T-helper 2 cell treated with Interferon-gamma antibody and Interleukin-4, amounts not matched to agents 100 ng/mL and 5 ng/mL, for 36 hours (primary cell): ENCODE measurements around the gene C2orf76. TPM values are rescaled to one million over a fixed set of nuclear protein-coding genes. Genes with fewer than 3 reads are reported as not detected.
"Not testable (repeated sequence)": the region's sequence is repeated elsewhere in the genome, so short reads cannot be mapped to it uniquely, and the experiment has no call there.

Experiments used
- intact Hi-C: fragments of 100-400 bp; cut with micrococcal nuclease; formaldehyde crosslinking; loops from one replicate; pipeline ENCODE4 v1.15.1; 2023
- total RNA-seq: library from RNA; stranded (reverse); gene quantifications from 2 replicates; pipeline ENCODE4 v1.2.3, GENCODE V29; 2022

The C2orf76 gene
- 7.5 and 8.6 TPM in 2 replicates for total RNA-seq

DNA sequence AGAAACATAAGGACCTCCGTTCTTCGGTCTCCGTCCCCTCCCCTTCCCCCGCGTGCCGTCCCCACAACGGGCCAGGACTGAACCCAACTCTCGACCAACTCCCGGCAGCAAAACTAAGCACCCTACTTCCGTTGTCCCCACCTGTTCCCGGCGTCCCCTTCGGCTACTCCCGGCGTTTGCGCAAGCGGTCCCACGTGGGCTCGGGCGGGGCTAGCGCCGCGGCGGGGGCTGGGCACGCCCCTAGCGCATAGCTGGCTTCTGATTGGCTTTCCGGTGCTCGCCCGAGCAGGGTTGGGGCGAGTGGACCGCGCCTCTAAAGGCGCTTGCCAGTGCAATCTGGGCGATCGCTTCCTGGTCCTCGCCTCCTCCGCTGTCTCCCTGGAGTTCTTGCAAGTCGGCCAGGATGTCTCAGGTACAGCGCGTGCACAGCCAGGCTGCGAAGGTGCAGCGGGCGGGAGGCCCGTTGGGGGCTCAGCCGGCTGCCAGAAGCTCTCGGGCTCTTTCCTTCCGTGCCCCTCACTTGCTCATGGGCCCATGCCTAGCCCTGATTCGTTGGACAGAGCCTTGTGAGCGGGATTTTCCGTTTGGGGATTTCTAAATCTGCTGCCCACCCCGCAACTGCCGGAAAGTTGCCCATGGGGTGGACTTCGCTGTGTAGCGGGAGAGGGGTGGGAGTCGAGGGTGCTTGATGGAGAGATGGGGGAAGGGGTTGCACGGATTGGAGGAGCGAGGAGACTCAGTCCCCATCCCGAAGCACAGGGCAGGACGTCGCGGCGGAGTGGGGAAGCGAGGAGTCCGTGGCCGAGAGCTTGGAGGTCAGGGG, at the start of gene C2orf76, which contains the start of gene DBI:
TSS of gene C2orf76 (minus strand) at position 186 of the 823 bp plus-strand sequence. CDS start 26,875 bp downstream, outside the sequence.
TSS of gene DBI (plus strand) at position 329 of the 823 bp plus-strand sequence. CDS start at position 404, 75 bp downstream.
- intact Hi-C loops = loop anchor here (1.0 to 10.0 kb wide), 4 partner anchors 312 to 1552 kb away; partner anchors contain the start of genes CCDC93, DDX18, TMEM177 and TMEM185B

DNA sequence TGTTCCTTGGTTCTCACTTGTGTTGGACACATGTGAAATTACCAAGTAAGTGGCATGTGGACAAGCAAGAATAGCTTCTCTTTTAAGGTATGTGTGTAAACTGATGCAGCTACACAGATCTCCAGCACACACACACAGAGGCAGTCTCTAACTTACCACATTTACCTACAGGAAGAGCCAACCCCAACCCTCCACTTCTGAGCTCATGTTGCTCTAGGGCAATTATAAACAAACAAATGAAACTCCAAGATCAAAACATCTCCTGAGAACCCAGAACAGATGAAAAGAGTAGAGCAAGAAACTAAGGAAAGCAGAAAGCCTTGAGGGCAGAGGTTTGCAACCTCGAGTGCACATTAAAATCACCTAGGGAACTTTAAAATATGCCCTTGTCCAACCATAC, 49.0 kb upstream of the C2orf76 start:
- intact Hi-C loops = no loop called here

DNA sequence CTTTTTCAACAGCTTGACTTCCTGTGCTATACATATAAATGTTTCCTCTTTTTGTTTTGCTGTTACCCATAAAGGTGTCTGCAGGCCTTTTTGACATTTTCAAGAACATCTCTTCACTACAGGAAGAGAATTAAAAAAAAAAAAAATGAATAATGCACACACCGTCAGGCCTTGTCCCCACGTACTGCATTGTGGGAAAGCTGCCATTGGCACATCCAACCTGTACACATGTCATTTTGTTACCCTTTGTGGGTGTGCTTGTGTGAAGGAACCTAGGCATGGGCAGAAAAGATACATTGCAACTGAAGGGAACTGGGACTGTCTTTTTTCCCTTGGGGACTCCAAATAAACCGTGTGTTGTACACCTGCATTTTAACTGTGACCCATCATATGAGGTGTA, 48.3 kb upstream of the C2orf76 start:
- intact Hi-C loops = no loop called here

DNA sequence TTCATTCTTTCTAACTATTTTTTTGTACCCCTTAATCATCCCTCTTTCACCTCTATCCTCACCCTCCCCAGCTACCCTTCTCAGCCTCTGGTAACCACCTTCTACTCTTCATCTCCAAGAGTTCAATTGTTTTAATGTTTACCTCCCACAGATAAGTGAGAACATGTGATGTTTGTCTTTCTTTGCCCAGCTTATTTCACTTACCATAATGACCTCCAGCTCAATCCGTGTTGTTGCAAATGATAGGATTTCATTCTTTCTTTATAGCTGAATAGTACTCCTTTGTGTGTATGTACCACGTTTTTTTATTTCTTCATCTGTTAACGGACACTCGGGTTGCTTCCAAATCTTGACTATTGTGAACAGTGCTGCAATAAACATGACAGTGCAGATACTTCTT, 42.9 kb upstream of the C2orf76 start:
- intact Hi-C loops = no loop called here

DNA sequence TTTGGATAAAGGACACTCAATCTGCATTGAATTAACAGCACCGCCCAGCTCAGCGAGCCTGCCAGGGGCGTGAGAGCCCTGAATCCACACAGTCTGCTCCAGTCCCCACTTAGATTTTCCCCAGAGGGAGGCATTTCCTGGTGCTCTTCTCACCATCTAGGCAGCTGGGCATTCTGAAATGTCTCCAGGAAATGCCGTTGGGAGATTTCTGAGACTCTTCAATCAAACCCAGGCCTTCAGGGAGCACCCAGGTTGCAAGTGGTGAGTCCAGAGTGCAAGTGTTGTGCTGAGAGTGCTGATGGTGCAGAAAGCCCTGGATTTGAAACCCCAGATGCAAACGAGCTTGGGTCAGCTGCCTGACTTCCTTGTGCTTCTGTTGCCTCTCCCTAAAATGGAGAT, 41.6 kb upstream of the C2orf76 start:
- intact Hi-C loops = no loop called here

DNA sequence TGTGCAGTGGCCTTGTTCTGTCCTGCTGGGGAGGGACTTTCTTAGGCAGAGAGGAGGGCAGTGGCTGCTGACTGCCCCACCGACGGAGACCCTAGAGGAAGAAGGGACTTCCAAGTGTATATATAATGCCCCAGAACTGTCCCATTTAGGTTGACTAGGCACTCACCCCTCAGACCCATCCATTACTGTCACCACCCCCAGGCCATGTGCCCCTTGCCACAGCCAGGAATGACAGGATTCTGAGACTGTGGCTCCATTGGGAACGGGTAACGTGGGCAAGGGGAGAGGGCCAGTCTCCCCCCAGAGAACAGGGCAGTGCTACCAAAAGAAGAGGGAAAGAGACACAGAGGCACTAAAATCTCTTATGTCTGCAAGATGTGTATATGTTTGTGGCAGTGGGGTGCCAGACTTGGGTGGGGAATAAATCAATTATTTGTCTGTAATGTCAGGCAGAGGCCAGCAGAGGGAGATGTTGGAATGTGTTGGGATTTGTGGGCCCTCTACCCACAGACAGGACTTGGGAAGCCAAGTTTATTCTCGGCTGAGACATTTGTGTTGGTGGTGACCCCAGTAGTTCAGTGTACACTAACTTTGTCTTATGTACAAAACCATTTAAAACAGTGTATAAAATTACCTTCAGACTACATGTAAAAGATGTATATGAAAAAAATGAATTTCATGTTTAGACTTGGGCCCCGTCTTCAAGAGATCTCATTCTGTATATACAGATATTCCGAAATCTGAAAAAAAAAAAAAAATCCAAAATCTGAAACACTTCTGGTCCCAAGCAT, 41.0 kb upstream of the C2orf76 start:
- intact Hi-C loops = loop anchor here (1.0 kb wide), 1 partner anchor 69 kb away; no protein-coding TSS in a partner anchor

DNA sequence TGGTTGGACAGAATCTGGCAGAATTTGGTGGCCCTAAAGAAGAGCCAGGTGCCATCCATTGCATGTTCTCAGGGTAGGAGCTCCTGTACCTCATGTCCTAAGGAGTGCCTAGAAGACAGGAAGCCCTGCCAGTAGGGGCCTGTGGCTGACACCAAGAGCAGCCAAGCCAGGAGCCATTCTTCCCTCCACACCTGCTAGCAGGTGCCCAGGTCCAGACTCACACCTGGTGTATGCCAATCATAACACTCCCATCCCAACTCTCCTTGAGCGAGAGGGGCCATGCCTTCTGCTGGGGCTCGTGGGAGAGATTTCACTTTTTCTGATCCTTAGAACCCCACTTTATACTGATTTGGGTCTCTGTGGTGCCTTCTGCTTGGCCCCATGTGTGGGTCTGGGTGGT, 38.5 kb upstream of the C2orf76 start:
- intact Hi-C loops = no loop called here

DNA sequence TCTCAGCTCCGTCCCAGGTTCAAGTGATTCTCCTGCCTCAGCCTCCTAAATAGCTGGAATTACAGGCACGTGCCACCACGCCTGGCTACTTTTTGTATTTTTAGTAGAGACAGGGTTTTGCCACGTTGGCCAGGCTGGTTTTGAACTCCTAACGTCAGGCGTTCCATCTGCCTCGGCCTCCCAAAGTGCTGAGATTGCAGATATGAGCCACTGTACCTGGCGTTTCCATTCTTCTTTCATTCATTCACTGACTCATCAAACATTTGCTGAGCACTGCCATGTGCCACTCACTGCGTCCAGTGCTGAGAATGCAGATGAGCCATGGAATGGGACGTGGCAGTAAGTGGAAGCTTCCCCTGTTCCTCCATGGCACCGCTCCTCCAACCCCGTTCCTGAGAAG, 37.0 kb upstream of the C2orf76 start:
- intact Hi-C loops = not testable (repeated sequence)

DNA sequence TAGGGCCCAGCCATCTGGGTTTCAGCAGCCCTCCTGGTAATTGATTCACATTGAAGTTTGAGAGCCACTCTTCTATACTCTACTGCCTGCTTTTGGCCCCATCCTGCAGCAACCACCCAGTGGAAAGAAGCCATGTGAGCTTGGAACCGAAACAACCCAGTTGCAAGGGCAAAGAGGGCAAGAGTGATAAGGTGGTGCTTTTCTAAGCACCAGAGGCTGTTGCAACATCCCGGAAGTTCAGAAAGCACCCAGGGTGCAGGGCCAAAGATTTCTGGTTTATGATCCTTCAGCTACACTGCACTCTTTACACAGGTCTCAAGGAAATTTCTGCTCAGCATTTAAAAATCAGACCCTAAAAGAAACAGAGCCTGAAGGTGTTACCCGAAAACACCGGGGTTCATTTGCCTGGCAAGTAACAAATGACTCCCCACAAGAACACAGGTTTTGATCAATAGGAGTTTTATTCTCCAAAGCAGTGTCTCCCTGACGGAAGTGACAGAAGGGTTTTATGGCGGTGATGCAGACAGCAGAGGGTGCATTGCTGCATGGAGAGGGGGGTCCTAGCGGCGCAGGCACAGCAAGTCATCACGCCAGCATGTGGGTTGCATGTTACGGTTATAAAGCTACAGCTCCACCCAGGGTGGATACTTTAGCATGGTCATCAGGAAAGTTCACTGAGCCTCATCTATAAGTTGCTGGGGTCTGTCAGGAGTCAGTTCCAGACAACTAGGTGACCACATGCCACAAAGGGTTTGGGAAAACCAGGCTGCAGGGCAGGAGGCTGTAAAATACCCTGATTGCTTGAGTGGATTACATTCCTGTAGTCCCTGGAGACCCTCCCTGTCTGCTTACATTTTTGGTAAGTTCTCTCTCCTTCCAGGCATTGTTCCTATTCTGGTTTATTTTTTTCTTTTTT, 36.3 kb upstream of the C2orf76 start:
- intact Hi-C loops = no loop called here

DNA sequence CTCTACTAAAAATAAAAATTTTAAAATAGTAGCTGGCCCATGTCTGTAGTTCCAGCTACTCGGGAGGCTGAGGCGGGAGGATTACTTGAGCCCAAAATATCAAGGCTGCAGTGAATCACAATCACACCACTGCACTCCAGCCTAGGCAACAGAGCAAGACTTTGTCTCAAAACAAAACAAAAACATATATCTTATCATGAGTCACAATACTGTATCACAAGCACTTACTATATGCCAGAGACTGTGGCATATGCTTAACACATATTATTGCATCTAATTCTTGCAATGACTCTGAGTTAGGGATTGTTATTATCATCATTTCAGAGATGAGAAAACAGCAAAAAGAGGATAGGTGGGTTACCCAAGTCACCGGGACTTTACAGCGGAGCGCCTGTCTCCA, 35.5 kb upstream of the C2orf76 start:
- intact Hi-C loops = no loop called here

DNA sequence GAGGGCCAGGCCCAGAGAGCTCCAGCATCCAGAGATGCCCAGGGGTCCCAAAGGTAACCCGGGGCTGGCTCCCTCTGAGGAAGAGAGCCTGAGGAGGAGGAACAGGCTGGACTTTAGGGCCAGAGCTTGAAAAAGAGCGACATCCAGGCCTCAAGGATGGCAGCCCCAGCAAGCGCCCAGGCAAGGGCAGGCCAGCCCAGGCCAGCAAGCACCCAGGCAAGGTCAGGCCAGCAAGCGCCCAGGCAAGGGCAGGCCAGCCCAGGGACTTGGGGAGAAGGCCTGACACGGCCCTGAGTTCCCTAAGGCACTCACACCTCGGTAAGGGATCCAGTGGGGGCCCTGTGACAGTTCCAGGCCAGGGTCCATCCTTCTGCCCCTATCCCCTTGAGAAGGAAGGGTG, 30.6 kb upstream of the C2orf76 start:
- intact Hi-C loops = no loop called here

DNA sequence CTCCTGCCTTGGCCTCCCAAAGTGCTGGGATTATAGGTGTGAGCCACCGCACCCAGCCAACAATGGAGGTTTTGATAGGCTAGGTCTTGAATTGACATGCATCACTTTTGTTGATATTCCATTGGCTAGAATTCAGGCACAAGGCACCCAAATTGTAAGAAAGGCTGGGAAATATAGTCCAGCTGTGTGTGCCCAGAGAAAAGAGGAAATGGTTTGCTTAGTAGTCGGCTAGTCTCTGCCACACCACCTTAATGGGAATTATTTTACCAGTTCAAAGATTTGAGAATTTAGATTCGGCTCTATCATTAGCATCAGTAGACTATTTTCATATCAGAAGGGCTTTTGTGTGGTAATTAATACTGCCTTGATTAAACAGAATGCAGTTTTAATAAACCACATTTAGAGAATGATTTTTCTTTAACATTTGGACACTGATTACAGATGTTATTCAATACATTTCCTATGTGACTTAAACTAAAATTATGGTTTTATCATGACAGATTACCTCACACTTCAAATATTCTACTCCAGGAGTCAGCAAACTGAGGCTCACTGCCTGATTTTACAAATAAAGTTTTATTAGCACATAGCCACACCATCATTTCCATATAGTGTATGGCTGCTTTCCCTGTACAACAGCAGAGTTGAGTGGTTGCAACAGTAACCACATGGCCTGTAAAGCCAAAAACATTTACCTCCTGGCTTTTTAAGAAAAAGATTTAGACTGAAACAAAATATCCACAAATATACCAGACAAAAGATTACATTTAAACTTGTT, 27.5 kb upstream of the C2orf76 start:
- intact Hi-C loops = no loop called here

DNA sequence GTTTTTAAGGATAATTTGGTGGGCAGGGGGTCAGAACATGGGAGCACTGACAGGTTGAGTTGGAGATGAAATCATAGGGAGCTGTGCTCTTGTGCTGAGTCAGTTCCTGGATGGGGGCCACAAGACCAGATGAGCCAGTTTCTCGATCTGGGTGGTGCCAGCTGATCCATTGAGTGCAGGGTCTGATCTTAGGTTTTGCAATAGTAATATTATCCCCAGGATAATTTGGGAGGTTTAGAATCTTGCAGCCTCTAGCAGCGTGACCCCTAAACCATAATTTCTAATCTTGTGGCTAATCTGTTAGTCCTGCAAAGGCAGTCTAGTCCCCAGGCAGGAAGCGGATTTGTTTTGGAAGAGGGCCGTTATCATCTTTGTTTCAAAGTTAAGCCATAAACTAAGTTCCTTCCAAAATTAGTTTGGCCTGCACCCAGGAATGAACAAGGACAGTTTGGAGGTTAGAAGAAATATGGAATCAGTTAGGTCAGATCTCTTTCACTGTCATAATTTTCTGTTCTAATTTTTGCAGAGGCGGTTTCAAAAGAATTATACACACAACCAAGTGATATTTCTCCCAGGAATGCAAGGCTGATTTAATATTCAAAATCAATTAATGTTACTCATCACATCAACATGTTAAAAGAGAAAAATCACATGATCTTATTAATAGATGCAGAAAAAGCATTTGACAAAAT, 23.1 kb upstream of the C2orf76 start:
- intact Hi-C loops = no loop called here

DNA sequence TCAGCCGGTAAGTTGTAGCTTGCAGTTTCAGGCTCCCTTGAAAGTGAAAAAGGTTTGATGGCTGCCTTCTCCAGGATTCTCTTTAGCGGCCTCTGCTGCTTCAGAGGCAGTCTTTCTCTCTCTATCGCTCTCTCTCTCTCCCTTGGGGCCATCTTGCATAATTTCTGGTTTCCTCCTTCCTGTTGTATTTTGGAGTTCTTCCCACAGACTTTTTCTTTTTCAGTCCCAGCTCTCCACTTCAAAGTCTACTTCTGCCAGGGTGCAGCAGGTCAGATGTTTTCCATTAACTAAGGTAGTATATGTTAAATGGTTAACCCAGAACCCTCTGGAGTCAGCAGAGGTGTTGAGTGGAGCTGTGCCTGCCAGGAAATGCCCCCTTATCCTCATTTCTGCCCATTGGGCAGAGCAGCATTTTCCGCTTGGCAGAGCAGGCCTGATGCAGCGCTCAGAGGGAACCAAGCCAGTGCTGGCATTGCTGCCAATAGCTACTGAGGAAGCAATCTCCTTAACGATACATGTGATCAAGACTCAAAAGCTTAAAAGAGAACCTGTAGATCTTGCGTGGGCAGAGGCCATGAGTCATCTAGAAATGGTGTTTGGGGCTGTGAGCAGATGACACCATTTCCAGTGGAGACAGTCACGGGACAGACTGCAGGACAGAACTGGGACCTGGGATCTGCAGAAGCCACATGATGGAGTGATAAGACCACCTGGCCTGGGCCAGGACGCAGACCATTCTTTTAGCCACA, 20.9 kb upstream of the C2orf76 start:
- intact Hi-C loops = no loop called here

DNA sequence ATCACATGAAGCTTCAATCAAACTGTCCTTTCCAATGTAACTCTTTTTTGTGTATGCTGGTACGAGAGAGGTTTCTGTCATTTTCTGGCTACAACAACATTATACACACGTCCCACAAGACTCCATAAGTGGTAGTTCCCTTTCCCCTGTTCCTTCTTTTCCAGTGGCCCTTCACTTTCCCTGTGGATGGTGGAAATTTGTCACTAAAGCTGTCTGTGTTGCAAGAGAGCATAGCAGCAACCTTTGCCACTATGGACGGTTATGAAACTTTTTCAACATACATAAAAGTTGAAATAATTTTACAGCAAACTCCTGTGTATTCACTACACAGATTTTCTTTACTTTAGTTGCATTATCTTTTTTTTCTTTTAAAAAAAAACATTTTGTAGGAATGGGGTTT, 18.8 kb upstream of the C2orf76 start:
- intact Hi-C loops = no loop called here

DNA sequence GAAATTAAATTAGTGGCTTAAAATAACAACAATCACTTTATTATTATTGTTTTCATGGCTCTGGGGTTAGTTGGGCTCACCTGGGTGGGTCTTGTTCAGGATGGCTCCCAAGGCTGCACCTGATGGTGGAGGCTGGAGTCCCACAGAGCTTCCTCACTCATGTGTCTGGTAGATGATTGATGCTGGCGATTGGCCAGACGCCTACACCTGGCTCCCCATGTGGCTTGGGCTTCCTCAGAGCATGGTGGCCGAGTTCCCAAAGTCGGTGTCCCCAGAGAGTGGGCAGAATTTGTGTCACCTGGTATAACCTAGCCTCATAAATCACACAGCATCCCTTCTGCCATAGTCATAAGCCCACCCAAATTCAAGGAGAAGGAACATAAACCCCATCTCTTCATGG, 18.3 kb upstream of the C2orf76 start:
- intact Hi-C loops = no loop called here

DNA sequence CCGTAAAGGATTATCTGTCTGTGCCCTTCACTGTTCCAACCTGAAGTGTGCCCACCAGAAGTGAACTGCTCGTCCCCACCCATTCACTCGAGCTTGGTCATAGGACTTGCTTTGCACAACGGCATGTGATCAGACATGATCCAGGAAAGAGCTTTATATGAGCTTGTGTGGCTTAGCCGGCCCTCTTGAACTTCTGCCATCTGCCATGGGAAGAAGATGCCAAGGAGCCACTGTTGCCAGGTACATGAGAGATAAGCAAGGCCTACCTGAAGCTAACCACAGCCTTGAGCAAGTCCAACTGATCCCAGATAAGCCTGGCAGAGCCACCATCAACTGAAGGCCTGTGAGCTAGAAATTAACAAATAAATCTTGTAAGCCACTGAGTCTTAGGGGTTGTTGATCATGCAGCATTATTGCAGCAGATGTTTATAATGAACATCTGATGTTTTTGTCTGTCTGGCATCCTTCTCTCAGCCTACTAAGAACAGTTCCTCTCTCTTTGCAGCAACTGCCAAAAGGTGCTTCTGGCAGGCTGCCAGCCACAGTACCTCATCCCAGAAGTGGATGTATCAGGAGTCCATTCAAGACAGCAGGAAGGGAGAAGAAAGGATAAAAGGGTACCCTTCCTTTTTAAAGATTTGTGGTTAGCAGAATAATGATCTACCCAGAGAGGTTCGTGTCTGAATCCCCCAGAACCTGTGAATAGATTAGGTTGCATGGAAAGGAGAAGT, 16.9 kb upstream of the C2orf76 start:
- intact Hi-C loops = no loop called here

DNA sequence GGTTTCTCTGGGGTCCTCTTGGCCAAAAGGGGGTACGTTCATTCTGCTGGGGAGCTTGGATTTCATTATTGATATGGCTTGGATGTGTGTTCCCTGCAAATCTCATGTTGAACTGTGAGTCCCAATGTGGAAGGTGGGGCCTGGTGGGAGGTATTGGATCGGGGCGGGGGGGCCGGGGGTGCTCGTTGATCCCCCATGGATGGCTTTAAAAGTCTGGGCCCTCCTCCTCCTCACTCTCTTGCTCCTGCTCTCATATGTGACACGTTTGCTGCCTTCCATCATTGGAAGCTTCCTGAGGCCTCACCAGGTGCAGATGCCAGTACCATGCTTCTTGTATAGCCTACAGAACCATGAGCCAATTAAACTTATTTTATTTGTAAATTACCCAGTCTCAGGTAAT, 11.9 kb upstream of the C2orf76 start:
- intact Hi-C loops = no loop called here

DNA sequence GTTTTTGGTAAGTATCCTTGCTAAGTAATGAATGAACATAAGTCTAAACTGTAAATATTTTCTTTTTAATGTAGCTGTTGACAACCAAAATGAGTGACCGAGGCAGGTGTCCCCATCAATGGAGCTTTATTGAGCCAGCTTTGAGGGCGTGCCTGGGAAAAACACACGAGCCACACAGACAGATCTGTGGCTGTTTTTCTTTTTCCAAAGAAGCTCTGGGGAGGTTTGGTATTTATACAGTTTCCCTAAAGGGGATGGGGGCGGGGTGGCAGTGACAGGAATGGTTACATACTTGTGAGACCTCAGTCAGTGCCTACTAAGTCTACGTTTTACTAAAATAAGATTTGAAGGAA, 11.3 kb upstream of the C2orf76 start:
- intact Hi-C loops = no loop called here
